ENCODE results near the gene RAB15. TPM values are rescaled to one million over a fixed set of nuclear protein-coding genes. Genes with fewer than 3 reads are reported as not detected.

RAB15 gene
- total and polyA plus RNA-seq, 9 of the 15 experiments (the other 6 are each of a cell fraction or from before 2014, with no cell fraction given): 0.09 to 0.30 (median 0.16) TPM; not detected in 2

GRCh38 chr14:64939817-64940190 lies 32.3 kb downstream of the RAB15 start:
- no peak for TF ChIP-seq CBFA2T2 (conservative IDR thresholded peaks at IDR 0.05)
- no peak for TF ChIP-seq MYBL2 (IDR thresholded peaks at IDR 0.05; ENCODE audit: low read depth)
- TF ChIP-seq MYBL2 (CRISPR knock-in tag; IDR thresholded peaks at IDR 0.05; ENCODE audit: borderline replicate concordance): no peak
- TF ChIP-seq POLR2A (conservative IDR thresholded peaks at IDR 0.05): no peak
- TF ChIP-seq ZNF121 (CRISPR knock-in tag; conservative IDR thresholded peaks at IDR 0.05): no peak
- no peak for TF ChIP-seq HDAC6 (IDR thresholded peaks at IDR 0.05; ENCODE audit: low read depth, low read length)
- no peak for TF ChIP-seq PCBP1 (IDR thresholded peaks at IDR 0.05; ENCODE audit: low read depth, low read length, poor library complexity, severe bottlenecking)
- TF ChIP-seq EZH2 (IDR thresholded peaks at IDR 0.05; ENCODE audit: borderline replicate concordance, low read depth, low read length): no peak
- no peak for TF ChIP-seq FOXK1 (CRISPR knock-in tag; IDR thresholded peaks at IDR 0.05; ENCODE audit: borderline replicate concordance)
- TF ChIP-seq RBM22 (IDR thresholded peaks at IDR 0.05; ENCODE audit: low read depth, low read length, poor library complexity, severe bottlenecking): no peak
- TF ChIP-seq MBD2 (IDR thresholded peaks at IDR 0.05; ENCODE audit: borderline replicate concordance, low read depth): no peak
- no peak for TF ChIP-seq RBM34 (IDR thresholded peaks at IDR 0.05; ENCODE audit: borderline replicate concordance, insufficient read depth, low read length)
- no peak for TF ChIP-seq PRDM10 (IDR thresholded peaks at IDR 0.05; ENCODE audit: partially characterized antibody)
- TF ChIP-seq BCLAF1 (IDR thresholded peaks at IDR 0.05; ENCODE audit: borderline replicate concordance in 1 of 2, control insufficient read depth in 1 of 2, low read depth in 2 of 2, low read length in 1 of 2): no peak
- TF ChIP-seq MECOM (CRISPR knock-in tag; IDR thresholded peaks at IDR 0.05): no peak
- TF ChIP-seq EWSR1 (IDR thresholded peaks at IDR 0.05; ENCODE audit: borderline replicate concordance, low read depth, partially characterized antibody): no peak
- TF ChIP-seq ELF4 (CRISPR knock-in tag; IDR thresholded peaks at IDR 0.05): no peak
- TF ChIP-seq ZKSCAN1 (IDR thresholded peaks at IDR 0.05; ENCODE audit: low read depth, low read length): no peak
- intact Hi-C loops (cut with micrococcal nuclease): no loop called here
- CTCF ChIA-PET (ENCODE audit: low intra/inter-chr PET ratio): no interaction called here

More at GRCh38 chr14:64939817-64940190, 32.3 kb downstream of the RAB15 start:
- Histone ChIP-seq H3K36me3 (ENCODE audit: control insufficient read depth, insufficient read depth, low read length) (peaks cover 5% of the 10 kb centered on the region; the same call in 1 of the 3 replicates), H2AFZ (ENCODE audit: low read depth, low read length) (no peak overlapping the region), H3K79me2 (ENCODE audit: control insufficient read depth, insufficient read depth, low read length) (no peaks in the 10 kb centered on the region), H3K9me3 (replicated peaks; ENCODE audit: control insufficient read depth, insufficient read depth, low read depth, low read length) (no peaks in the 10 kb centered on the region), H3K4me1 (replicated peaks in 1 of 2; ENCODE audit: control insufficient read depth in 2 of 2, insufficient read depth in 2 of 2, low read length in 2 of 2) (no peaks in the 10 kb centered on the region; a peak in 1 of 5 replicates), H4K20me1 (replicated peaks; ENCODE audit: control insufficient read depth, insufficient read depth, low read length) (no peaks in the 10 kb centered on the region), H3K4me3 (no peak overlapping the region), H3K27ac (ENCODE audit: extremely low read depth, low read depth, low read length) (no peak overlapping the region), H3K9me1 (ENCODE audit: control insufficient read depth, insufficient read depth, low read length) (no peaks in the 10 kb centered on the region), H3K27me3 (ENCODE audit: control insufficient read depth in 2 of 2, insufficient read depth in 2 of 2, low read length in 2 of 2) (no peaks in the 10 kb centered on the region), H3K9ac (ENCODE audit: insufficient read depth in 1 of 2, low read depth in 2 of 2, low read length in 2 of 2) (no peak overlapping the region), H3K4me2 (ENCODE audit: insufficient read depth, low read length) (no peak overlapping the region)
- FAIRE-seq (no peak), DNase-seq (ENCODE audit: extremely low read depth in 1 of 4, low spot score in 3 of 4) (no peak), ATAC-seq (no peak)
- in situ Hi-C loops (cut with MboI): no loop called here
- WGBS (ENCODE audit: insufficient coverage, low coverage, missing lambda C conversion rate): 40% methylated on average over 1 of the region's 3 CpGs
- POLR2A ChIA-PET: no interaction called here
- BruUV-seq (replicated peaks): no TSS peak
